GM19397 (cell line): ENCODE results near the gene ZNF385B.
"Not testable (repeated sequence)": the region's sequence is repeated elsewhere in the genome, so short reads cannot be mapped to it uniquely, and the experiment has no call there.

ENCODE experiments used
- ATAC-seq: cut with Tn5 transposase; IDR thresholded peaks from one replicate; pipeline ENCODE4 v1.9.1; 2021; ENCODE audit warnings: mild to moderate bottlenecking, moderate library complexity; ENCODE audit not compliant: unreplicated experiment

Gene ZNF385B

GRCh38 chr2:179805001-179805400 is 56.4 kb downstream of the ZNF385B start:
- ATAC-seq = no peak

GRCh38 chr2:179804206-179804605 is 57.2 kb downstream of the ZNF385B start:
- no peak for ATAC-seq

GRCh38 chr2:179802051-179802882 is 59.1 kb downstream of the ZNF385B start:
- no peak for ATAC-seq

GRCh38 chr2:179800776-179801175 is 60.6 kb downstream of the ZNF385B start:
- no peak for ATAC-seq

GRCh38 chr2:179796213-179797007 is 65.0 kb downstream of the ZNF385B start:
- no peak for ATAC-seq

GRCh38 chr2:179793902-179794301 is 67.5 kb downstream of the ZNF385B start:
- no peak for ATAC-seq

GRCh38 chr2:179793238-179793637 is 68.2 kb downstream of the ZNF385B start:
- no peak for ATAC-seq

- no peak for ATAC-seq
These were observed 70.9 kb downstream of the ZNF385B start for GRCh38 chr2:179790235-179791217.

GRCh38 chr2:179788104-179788503 is 73.3 kb downstream of the ZNF385B start:
- no peak for ATAC-seq

GRCh38 chr2:179787601-179788000 is 73.8 kb downstream of the ZNF385B start:
- ATAC-seq = no peak

GRCh38 chr2:179785902-179786301 is 75.5 kb downstream of the ZNF385B start:
- ATAC-seq = no peak

- not testable (repeated sequence) for ATAC-seq
These were observed 79.1 kb downstream of the ZNF385B start for GRCh38 chr2:179782346-179782745.

- ATAC-seq = no peak
These were observed 87.4 kb downstream of the ZNF385B start for GRCh38 chr2:179773986-179774385.

GRCh38 chr2:179772346-179772745 is 89.1 kb downstream of the ZNF385B start:
- no peak for ATAC-seq

GRCh38 chr2:179771791-179772190 is 89.6 kb downstream of the ZNF385B start:
- no peak for ATAC-seq

- ATAC-seq = no peak
These were observed 91.4 kb downstream of the ZNF385B start for GRCh38 chr2:179770029-179770428.

- no peak for ATAC-seq
These were observed 92.1 kb downstream of the ZNF385B start for GRCh38 chr2:179769323-179769722.

- ATAC-seq = no peak
These were observed 92.6 kb downstream of the ZNF385B start for GRCh38 chr2:179768765-179769164.

GRCh38 chr2:179765666-179766065 is 95.7 kb downstream of the ZNF385B start:
- no peak for ATAC-seq

GRCh38 chr2:179764710-179765109 is 96.7 kb downstream of the ZNF385B start:
- ATAC-seq = peak; percentile 82

GRCh38 chr2:179758636-179759035 is 102.8 kb downstream of the ZNF385B start:
- no peak for ATAC-seq
